ENCODE data around the gene ANKRD63. TPM values are rescaled to one million over a fixed set of nuclear protein-coding genes. Genes with fewer than 3 reads are reported as not detected.

Gene ANKRD63
- polyA plus RNA-seq, 1 of the 3 experiments (the other 2 are of a cell fraction) = not detected

GRCh38 chr15:40327457-40327856 is 44.6 kb upstream of the ANKRD63 start (continued):
- TF ChIP-seq GABPA (IDR thresholded peaks at IDR 0.05; ENCODE audit: low read depth) = no peak
- TF ChIP-seq NRF1 (IDR thresholded peaks at IDR 0.05; ENCODE audit: low read depth, low read length) = no peak

GRCh38 chr15:40325700-40326099 is 42.8 kb upstream of the ANKRD63 start:
- peaks cover 0 to 4% of the 10 kb centered on the region in 2 experiments for H3K36me3 ChIP-seq (replicated peaks in 1 of 2; ENCODE audit: control insufficient read depth in 1 of 2, insufficient read depth in 2 of 2, low read length in 1 of 2)
- no peak overlapping the region for H3K27ac ChIP-seq (ENCODE audit: low read depth in 2 of 2, low read length in 1 of 2)
- H2AFZ ChIP-seq (ENCODE audit: low read depth) = no peak overlapping the region
- H3K4me1 ChIP-seq (ENCODE audit: control insufficient read depth in 1 of 2, insufficient read depth in 2 of 2, low read depth in 1 of 2, low read length in 1 of 2) = peaks cover 23 to 25% of the 10 kb centered on the region in 2 experiments
- POLR2A ChIA-PET = interaction anchor here (2.6 kb wide), 1 partner anchor 15 kb away, joined by 10 read pairs; the partner anchor contains the start of gene CCDC9B
- no peak overlapping the region for H3K9ac ChIP-seq
- H3K4me3 ChIP-seq (ENCODE audit: low read depth in 2 of 2, low read length in 1 of 2) = peak overlapping the region in 1 of 2 experiments; percentile 73; a peak in 1 of 4 replicates
- 86% methylated on average over 2 of the region's 2 CpGs for WGBS (ENCODE audit: low lambda C conversion rate)
- no peak for TF ChIP-seq GATA2 (CRISPR knock-in tag; IDR thresholded peaks at IDR 0.05)
- no peak for TF ChIP-seq RFX5 (IDR thresholded peaks at IDR 0.05; ENCODE audit: low read length)
- no peak for TF ChIP-seq TAF1 (IDR thresholded peaks at IDR 0.05; ENCODE audit: borderline replicate concordance, low read depth, low read length)
- TF ChIP-seq, protein P1, sequence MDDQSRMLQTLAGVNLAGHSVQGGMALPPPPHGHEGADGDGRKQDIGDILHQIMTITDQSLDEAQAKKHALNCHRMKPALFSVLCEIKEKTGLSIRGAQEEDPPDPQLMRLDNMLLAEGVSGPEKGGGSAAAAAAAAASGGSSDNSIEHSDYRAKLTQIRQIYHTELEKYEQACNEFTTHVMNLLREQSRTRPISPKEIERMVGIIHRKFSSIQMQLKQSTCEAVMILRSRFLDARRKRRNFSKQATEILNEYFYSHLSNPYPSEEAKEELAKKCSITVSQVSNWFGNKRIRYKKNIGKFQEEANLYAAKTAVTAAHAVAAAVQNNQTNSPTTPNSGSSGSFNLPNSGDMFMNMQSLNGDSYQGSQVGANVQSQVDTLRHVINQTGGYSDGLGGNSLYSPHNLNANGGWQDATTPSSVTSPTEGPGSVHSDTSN (IDR thresholded peaks at IDR 0.05) = no peak
- no peak for TF ChIP-seq MXI1 (IDR thresholded peaks at IDR 0.05; ENCODE audit: low read depth, low read length)
- H3K79me2 ChIP-seq (ENCODE audit: insufficient read depth) = peaks cover 15% of the 10 kb centered on the region; the same call in 1 of the 2 replicates
- CTCF ChIA-PET = interaction anchor here (1.4 to 70.6 kb wide), 6 partner anchors 11 to 108 kb away, joined by 3 to 2194 read pairs (median 10); partner anchors contain the start of genes ANKRD63, CCDC9B, DISP2 and INAFM2
- no peaks in the 10 kb centered on the region for H3K9me3 ChIP-seq
- peaks cover 11% of the 10 kb centered on the region for H3F3A ChIP-seq (replicated peaks; ENCODE audit: insufficient read depth)
- H3K9me2 ChIP-seq = no peaks in the 10 kb centered on the region
- no peaks in the 10 kb centered on the region for H4K20me1 ChIP-seq (ENCODE audit: insufficient read depth)
- no peak for DNase-seq
- H3K27me3 ChIP-seq (ENCODE audit: insufficient read depth) = no peaks in the 10 kb centered on the region
- H3K4me2 ChIP-seq = peak overlapping the region; percentile 94

DNA sequence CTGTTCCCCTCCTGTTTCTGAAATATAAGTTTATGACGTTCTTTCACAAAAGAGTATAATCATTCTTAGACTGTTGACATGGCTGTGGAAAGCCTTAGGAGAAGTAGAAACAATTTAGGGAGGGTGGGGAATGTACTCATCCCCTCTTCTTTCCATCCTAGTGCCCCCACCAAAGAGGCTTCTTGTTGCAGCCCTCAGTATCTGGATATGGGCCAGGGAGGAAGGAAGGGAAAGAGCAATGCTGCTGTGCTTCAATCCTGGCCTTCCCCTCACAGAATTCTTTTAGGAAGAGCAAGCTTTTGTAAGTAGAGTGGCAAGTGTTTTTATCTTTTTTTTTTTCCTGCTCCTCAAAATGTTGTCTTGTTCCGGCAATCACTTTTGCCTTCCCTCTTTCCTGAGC is 42.3 kb upstream of the ANKRD63 start:
- Histone ChIP-seq H3F3A (replicated peaks; ENCODE audit: insufficient read depth) (peaks cover 10% of the 10 kb centered on the region), H3K36me3 (replicated peaks in 1 of 2; ENCODE audit: control insufficient read depth in 1 of 2, insufficient read depth in 2 of 2, low read length in 1 of 2) (peaks cover 0 to 4% of the 10 kb centered on the region in 2 experiments), H3K4me2 (peak overlapping the region; percentile 94), H3K9me2 (no peaks in the 10 kb centered on the region), H3K4me1 (ENCODE audit: control insufficient read depth in 1 of 2, insufficient read depth in 2 of 2, low read depth in 1 of 2, low read length in 1 of 2) (peaks cover 21 to 23% of the 10 kb centered on the region in 2 experiments), H3K4me3 (ENCODE audit: low read depth in 2 of 2, low read length in 1 of 2) (peak overlapping the region; percentile 70 to 73; a peak in 3 of 4 replicates), H3K79me2 (ENCODE audit: insufficient read depth) (peaks cover 15% of the 10 kb centered on the region; the same call in 1 of the 2 replicates), H3K9ac (peak overlapping the region; percentile 72; the same call in 1 of the 2 replicates), H4K20me1 (ENCODE audit: insufficient read depth) (no peaks in the 10 kb centered on the region), H3K27me3 (ENCODE audit: insufficient read depth) (no peaks in the 10 kb centered on the region), H3K9me3 (no peaks in the 10 kb centered on the region), H2AFZ (ENCODE audit: low read depth) (no peak overlapping the region), H3K27ac (ENCODE audit: low read depth in 2 of 2, low read length in 1 of 2) (no peak overlapping the region)
- 95% methylated on average over 2 of the region's 2 CpGs for WGBS (ENCODE audit: low lambda C conversion rate)
- POLR2A ChIA-PET = interaction anchor here (0.6 to 2.6 kb wide), 2 partner anchors 15 to 24 kb away, joined by 4 to 10 read pairs; partner anchors contain the start of gene CCDC9B
- CTCF ChIA-PET = interaction anchor here (1.1 to 70.6 kb wide), 7 partner anchors 11 to 108 kb away, joined by 3 to 2194 read pairs (median 10); partner anchors contain the start of genes ANKRD63, CCDC9B, DISP2 and INAFM2
- TF ChIP-seq MAX (IDR thresholded peaks at IDR 0.05; ENCODE audit: low read depth) (no peak), RFX5 (IDR thresholded peaks at IDR 0.05; ENCODE audit: low read length) (no peak), RCOR1 (IDR thresholded peaks at IDR 0.05; ENCODE audit: low read length) (no peak), FOXJ3 (CRISPR knock-in tag; IDR thresholded peaks at IDR 0.05) (no peak)
- no peak for DNase-seq

All from SK-N-SH (cell line).